Measurements from ENCODE around the gene AP1S1.

AP1S1 gene

DNA sequence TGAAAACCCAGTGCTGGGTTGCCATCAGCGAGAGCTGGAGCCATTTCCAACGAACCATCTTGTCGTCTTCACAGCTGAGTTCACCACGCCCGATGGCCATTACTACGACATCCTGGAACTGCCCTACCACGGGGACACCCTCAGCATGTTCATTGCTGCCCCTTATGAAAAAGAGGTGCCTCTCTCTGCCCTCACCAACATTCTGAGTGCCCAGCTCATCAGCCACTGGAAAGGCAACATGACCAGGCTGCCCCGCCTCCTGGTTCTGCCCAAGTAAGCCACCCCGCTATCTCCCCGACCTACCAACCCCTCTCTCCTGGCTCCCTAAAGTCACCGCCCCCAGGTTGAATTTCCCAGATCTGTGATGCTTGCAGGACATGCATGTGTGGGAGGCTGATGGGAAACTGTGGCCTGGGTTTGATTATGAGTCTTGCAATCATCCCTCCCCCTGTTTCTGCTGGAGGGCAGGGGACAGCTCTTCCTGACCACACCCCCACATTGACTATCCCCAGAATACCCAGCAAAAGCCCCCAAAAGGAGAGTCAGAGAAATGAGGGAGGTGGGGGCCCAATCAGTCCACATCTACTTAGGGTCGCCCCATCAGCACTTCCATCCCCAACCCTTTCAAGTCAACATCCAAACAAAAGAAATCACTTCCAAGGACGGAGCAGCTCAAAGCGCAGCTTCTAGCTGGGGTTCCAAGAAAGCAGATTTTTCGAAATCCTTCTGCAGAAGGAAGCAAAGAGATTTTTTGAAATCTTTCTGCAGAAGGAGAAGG, 20.5 kb upstream of the AP1S1 start:
- no peak for DNase-seq
- no peak overlapping the region for H3K4me3 Mint-ChIP-seq
- peaks cover 46% of the 10 kb centered on the region for H3K4me1 Mint-ChIP-seq (ENCODE audit: low read depth)
- no peaks in the 10 kb centered on the region for H3K9me3 Mint-ChIP-seq
- H3K27me3 Mint-ChIP-seq: peaks cover 10% of the 10 kb centered on the region
- no peak overlapping the region for H3K27ac Mint-ChIP-seq
- no peaks in the 10 kb centered on the region for H3K36me3 Mint-ChIP-seq (ENCODE audit: low read depth)

GRCh38 chr7:101134399-101134980, 19.8 kb upstream of the AP1S1 start:
- H3K4me3 Mint-ChIP-seq: no peak overlapping the region
- no peaks in the 10 kb centered on the region for H3K9me3 Mint-ChIP-seq
- no peaks in the 10 kb centered on the region for H3K36me3 Mint-ChIP-seq (ENCODE audit: low read depth)
- H3K27me3 Mint-ChIP-seq: peaks cover 10% of the 10 kb centered on the region
- peak overlapping the region; percentile 47 for H3K27ac Mint-ChIP-seq
- no peak for DNase-seq
- H3K4me1 Mint-ChIP-seq (ENCODE audit: low read depth): peaks cover 49% of the 10 kb centered on the region

- H3K27ac Mint-ChIP-seq: peak overlapping the region; percentile 93
- DNase-seq: peak; percentile 44
- no peaks in the 10 kb centered on the region for H3K36me3 Mint-ChIP-seq (ENCODE audit: low read depth)
- H3K9me3 Mint-ChIP-seq: no peaks in the 10 kb centered on the region
- peaks cover 69% of the 10 kb centered on the region for H3K4me1 Mint-ChIP-seq (ENCODE audit: low read depth)
- H3K27me3 Mint-ChIP-seq: peaks cover 7% of the 10 kb centered on the region
- H3K4me3 Mint-ChIP-seq: peak overlapping the region; percentile 66
Observed at GRCh38 chr7:101137651-101138212, 16.5 kb upstream of the AP1S1 start.

DNA sequence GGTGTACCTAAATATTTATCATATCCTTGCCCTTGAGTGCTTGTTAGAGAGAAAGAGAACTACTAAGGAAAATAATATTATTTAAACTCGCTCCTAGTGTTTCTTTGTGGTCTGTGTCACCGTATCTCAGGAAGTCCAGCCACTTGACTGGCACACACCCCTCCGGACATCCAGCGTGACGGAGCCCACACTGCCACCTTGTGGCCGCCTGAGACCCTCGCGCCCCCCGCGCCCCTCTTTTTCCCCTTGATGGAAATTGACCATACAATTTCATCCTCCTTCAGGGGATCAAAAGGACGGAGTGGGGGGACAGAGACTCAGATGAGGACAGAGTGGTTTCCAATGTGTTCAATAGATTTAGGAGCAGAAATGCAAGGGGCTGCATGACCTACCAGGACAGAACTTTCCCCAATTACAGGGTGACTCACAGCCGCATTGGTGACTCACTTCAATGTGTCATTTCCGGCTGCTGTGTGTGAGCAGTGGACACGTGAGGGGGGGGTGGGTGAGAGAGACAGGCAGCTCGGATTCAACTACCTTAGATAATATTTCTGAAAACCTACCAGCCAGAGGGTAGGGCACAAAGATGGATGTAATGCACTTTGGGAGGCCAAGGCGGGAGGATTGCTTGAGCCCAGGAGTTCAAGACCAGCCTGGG, 15.9 kb upstream of the AP1S1 start:
- peak overlapping the region; percentile 93 for H3K27ac Mint-ChIP-seq
- peaks cover 69% of the 10 kb centered on the region for H3K4me1 Mint-ChIP-seq (ENCODE audit: low read depth)
- H3K4me3 Mint-ChIP-seq: peak overlapping the region; percentile 66
- no peaks in the 10 kb centered on the region for H3K9me3 Mint-ChIP-seq
- peaks cover 7% of the 10 kb centered on the region for H3K27me3 Mint-ChIP-seq
- DNase-seq: peak; percentile 87
- no peaks in the 10 kb centered on the region for H3K36me3 Mint-ChIP-seq (ENCODE audit: low read depth)

DNA sequence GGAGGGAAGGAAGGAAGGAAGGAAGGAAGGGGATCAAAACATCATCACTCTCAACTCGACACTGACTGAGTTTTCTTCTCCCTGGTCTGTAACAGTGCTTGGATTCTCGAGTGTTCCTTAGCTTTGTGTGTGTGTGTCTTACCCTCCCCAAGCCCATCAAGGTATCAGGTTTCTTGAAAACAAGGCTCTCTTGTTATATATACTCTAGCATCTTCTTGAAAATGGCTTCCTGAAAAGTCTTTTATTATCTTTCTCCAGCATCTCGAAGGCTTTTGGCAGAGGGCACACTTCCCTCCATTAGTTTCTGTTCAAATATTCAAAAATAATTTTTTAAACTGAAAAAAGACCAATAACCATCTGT, 14.0 kb upstream of the AP1S1 start:
- Mint-ChIP-seq H3K27ac (no peak overlapping the region), H3K9me3 (no peaks in the 10 kb centered on the region), H3K4me3 (no peak overlapping the region), H3K36me3 (ENCODE audit: low read depth) (no peaks in the 10 kb centered on the region), H3K27me3 (peaks cover 13% of the 10 kb centered on the region), H3K4me1 (ENCODE audit: low read depth) (peaks cover 56% of the 10 kb centered on the region)
- DNase-seq: no peak

- peaks cover 11% of the 10 kb centered on the region for H3K27me3 Mint-ChIP-seq
- H3K4me1 Mint-ChIP-seq (ENCODE audit: low read depth): peaks cover 54% of the 10 kb centered on the region
- H3K4me3 Mint-ChIP-seq: no peak overlapping the region
- H3K36me3 Mint-ChIP-seq (ENCODE audit: low read depth): no peaks in the 10 kb centered on the region
- H3K9me3 Mint-ChIP-seq: no peaks in the 10 kb centered on the region
- no peak for DNase-seq
- no peak overlapping the region for H3K27ac Mint-ChIP-seq
Observed at GRCh38 chr7:101140746-101141382, 13.4 kb upstream of the AP1S1 start.

DNA sequence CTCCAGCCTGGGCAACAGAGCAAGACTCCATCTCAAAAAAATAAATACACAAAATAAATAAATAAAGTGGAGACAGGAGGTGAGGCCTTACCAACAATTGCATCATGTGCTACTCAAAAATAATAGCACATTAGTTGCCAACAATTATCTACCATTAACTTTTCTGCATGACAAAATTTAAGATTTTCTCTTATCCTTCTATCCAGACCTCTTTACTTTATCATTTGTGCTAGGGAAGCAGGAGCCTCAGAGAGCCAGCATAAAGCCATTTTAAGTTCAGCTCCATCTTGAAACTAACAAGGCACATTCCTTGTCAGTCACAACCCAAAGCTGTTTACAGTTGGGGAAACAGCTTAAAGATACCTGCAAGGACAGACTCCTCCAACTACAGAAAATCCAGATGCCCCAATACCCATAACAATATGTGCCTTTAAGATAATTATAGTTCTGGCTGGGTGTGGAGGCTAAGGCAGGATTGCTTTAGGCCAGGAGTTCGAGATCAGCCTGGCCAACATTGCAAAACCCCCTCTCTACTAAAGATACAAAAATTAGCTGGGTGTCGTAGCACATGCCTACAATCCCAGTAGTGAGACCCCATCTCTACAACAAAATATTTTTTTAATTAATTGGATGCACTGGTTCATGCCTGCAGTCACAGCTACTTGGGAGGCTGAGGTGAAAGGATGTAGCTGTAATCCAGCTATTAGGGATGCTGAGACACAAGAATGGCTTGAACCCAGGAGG, 2.2 kb upstream of the AP1S1 start:
- peaks cover 7% of the 10 kb centered on the region for H3K36me3 Mint-ChIP-seq (ENCODE audit: low read depth)
- H3K4me3 Mint-ChIP-seq: no peak overlapping the region
- H3K4me1 Mint-ChIP-seq (ENCODE audit: low read depth): peaks cover 11% of the 10 kb centered on the region
- no peak overlapping the region for H3K27ac Mint-ChIP-seq
- peaks cover 13% of the 10 kb centered on the region for H3K27me3 Mint-ChIP-seq
- no peak for DNase-seq
- peaks cover 3% of the 10 kb centered on the region for H3K9me3 Mint-ChIP-seq

GRCh38 chr7:101154693-101155102, 422 bp downstream of the AP1S1 start:
- DNase-seq: peak; percentile 51
- peak overlapping the region; percentile 82 for H3K4me3 Mint-ChIP-seq
- peaks cover 11% of the 10 kb centered on the region for H3K4me1 Mint-ChIP-seq (ENCODE audit: low read depth)
- H3K36me3 Mint-ChIP-seq (ENCODE audit: low read depth): peaks cover 32% of the 10 kb centered on the region
- H3K27me3 Mint-ChIP-seq: peaks cover under 1% of the 10 kb centered on the region
- peaks cover 3% of the 10 kb centered on the region for H3K9me3 Mint-ChIP-seq
- H3K27ac Mint-ChIP-seq: no peak overlapping the region

GRCh38 chr7:101155303-101155702, 1.0 kb downstream of the AP1S1 start:
- Mint-ChIP-seq H3K4me3 (peak overlapping the region; percentile 82), H3K27me3 (no peaks in the 10 kb centered on the region), H3K9me3 (peaks cover 3% of the 10 kb centered on the region), H3K4me1 (ENCODE audit: low read depth) (peaks cover 11% of the 10 kb centered on the region), H3K36me3 (ENCODE audit: low read depth) (peaks cover 37% of the 10 kb centered on the region), H3K27ac (peak overlapping the region; percentile 14)
- no peak for DNase-seq

GRCh38 chr7:101156277-101156676, 2.0 kb downstream of the AP1S1 start:
- Mint-ChIP-seq H3K4me1 (ENCODE audit: low read depth) (peaks cover 11% of the 10 kb centered on the region), H3K27ac (no peak overlapping the region), H3K4me3 (no peak overlapping the region), H3K36me3 (ENCODE audit: low read depth) (peaks cover 43% of the 10 kb centered on the region), H3K27me3 (peaks cover 3% of the 10 kb centered on the region), H3K9me3 (peaks cover 3% of the 10 kb centered on the region)
- DNase-seq: no peak

GRCh38 chr7:101156866-101157589, 2.8 kb downstream of the AP1S1 start:
- Mint-ChIP-seq H3K9me3 (peaks cover 3% of the 10 kb centered on the region), H3K4me3 (no peak overlapping the region), H3K4me1 (ENCODE audit: low read depth) (peaks cover 11% of the 10 kb centered on the region), H3K36me3 (ENCODE audit: low read depth) (peaks cover 46% of the 10 kb centered on the region), H3K27me3 (peaks cover 6% of the 10 kb centered on the region), H3K27ac (no peak overlapping the region)
- no peak for DNase-seq

DNA sequence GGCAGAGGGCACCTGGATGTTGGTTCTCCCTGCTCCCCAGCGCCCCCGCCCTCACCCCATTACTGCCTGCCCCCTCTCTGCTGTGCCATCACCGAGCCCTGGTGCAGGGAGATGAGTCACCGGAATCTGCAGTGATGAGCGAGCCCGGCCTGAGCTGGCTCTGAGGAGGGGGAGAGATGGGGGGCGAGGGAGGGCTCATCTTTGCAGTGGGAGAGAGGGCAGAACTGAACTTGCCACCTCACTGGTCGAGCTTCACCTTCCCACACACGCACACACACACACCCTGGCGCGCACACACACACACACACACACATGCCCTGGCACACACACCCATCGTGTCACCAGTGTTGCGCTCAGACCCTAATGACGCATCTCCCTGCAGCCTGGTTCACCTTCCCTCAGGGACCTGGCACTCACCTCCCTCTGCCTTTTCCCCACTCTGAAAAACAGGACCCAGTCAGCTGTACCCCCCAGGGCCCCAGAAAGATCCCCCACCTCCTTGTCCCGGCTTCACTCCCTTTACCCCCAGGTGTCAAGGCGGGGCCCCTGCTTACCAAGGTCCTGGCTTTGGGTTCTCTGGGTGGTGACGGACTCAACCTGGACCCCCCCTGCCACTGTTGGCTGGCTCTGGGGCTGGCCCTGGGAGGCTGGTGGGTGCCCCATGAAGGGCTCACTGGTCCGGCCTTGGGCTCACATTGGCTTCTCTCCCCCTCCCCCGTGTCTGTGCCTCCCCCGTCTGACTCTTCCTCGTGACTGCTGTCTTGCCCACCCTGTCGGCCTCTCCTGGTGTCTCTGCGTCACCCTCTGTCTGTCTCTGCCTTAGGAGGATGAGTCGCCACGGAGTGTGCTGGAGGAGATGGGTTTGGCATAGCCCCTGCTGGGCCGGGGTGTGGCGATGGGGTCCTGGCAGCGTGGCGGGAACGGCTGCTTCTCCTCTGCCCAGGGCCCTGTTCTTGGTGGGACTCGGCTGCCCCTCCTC, 5.7 kb downstream of the AP1S1 start:
- no peak for DNase-seq
- Mint-ChIP-seq H3K4me1 (ENCODE audit: low read depth) (peaks cover 20% of the 10 kb centered on the region), H3K27ac (no peak overlapping the region), H3K36me3 (ENCODE audit: low read depth) (peaks cover 46% of the 10 kb centered on the region), H3K27me3 (peaks cover 20% of the 10 kb centered on the region), H3K9me3 (no peaks in the 10 kb centered on the region), H3K4me3 (no peak overlapping the region)

Measured in activated T-cell treated with anti-CD3 and anti-CD28 coated beads, Interleukin-2, amount 50 U/mL, for 24 hours (primary cell).